ENCODE measurements around the gene TFPI. TPM values are rescaled to one million over a fixed set of nuclear protein-coding genes. Genes with fewer than 3 reads are reported as not detected.
"Not testable (repeated sequence)": the region's sequence is repeated elsewhere in the genome, so short reads cannot be mapped to it uniquely, and the experiment has no call there.

TFPI gene
- total RNA-seq, 1 donor from 2014 or later = 0.11 TPM

GRCh38 chr2:187529248-187529976, 24.8 kb downstream of the TFPI start:
- intact Hi-C loops (cut with micrococcal nuclease) = no loop called here

GRCh38 chr2:187528042-187528441, 26.2 kb downstream of the TFPI start:
- intact Hi-C loops (cut with micrococcal nuclease) = no loop called here

- intact Hi-C loops (cut with micrococcal nuclease) = no loop called here
Observed at GRCh38 chr2:187527262-187527661, 27.0 kb downstream of the TFPI start.

- intact Hi-C loops (cut with micrococcal nuclease) = no loop called here
Observed at GRCh38 chr2:187526792-187527191, 27.4 kb downstream of the TFPI start.

- intact Hi-C loops (cut with micrococcal nuclease) = no loop called here
Observed at GRCh38 chr2:187525163-187525900, 28.9 kb downstream of the TFPI start.

GRCh38 chr2:187523325-187523724, 30.9 kb downstream of the TFPI start:
- intact Hi-C loops (cut with micrococcal nuclease) = no loop called here

GRCh38 chr2:187520121-187520624, 34.1 kb downstream of the TFPI start:
- intact Hi-C loops (cut with micrococcal nuclease) = no loop called here

GRCh38 chr2:187519419-187520120, 34.7 kb downstream of the TFPI start:
- intact Hi-C loops (cut with micrococcal nuclease) = no loop called here

- intact Hi-C loops (cut with micrococcal nuclease) = not testable (repeated sequence)
Observed at GRCh38 chr2:187517750-187518361, 36.4 kb downstream of the TFPI start.

GRCh38 chr2:187516630-187517510, 37.4 kb downstream of the TFPI start:
- intact Hi-C loops (cut with micrococcal nuclease) = not testable (repeated sequence)

- intact Hi-C loops (cut with micrococcal nuclease) = no loop called here
Observed at GRCh38 chr2:187514930-187515329, 39.3 kb downstream of the TFPI start.

- intact Hi-C loops (cut with micrococcal nuclease) = not testable (repeated sequence)
Observed at GRCh38 chr2:187514235-187514829, 39.9 kb downstream of the TFPI start.

GRCh38 chr2:187513460-187514234, 40.6 kb downstream of the TFPI start:
- intact Hi-C loops (cut with micrococcal nuclease) = not testable (repeated sequence)

- intact Hi-C loops (cut with micrococcal nuclease) = no loop called here
Observed at GRCh38 chr2:187511356-187512315, 42.6 kb downstream of the TFPI start.

- intact Hi-C loops (cut with micrococcal nuclease) = not testable (repeated sequence)
Observed at GRCh38 chr2:187510419-187511355, 43.5 kb downstream of the TFPI start.

GRCh38 chr2:187509667-187510417, 44.4 kb downstream of the TFPI start:
- intact Hi-C loops (cut with micrococcal nuclease) = no loop called here

Data from T-helper 2 cell treated with Interferon-gamma antibody and Interleukin-4, amounts not matched to agents 100 ng/mL and 5 ng/mL, for 36 hours (primary cell).